Endothelial cell of umbilical vein (primary cell): ENCODE results near the gene DIPK1A. TPM values are rescaled to one million over a fixed set of nuclear protein-coding genes. Genes with fewer than 3 reads are reported as not detected.

ENCODE experiments used
- BruUV-seq: library from RNA; stranded (reverse); fragments of 400-500 nt; replicated peaks from 2 replicates; lab custom pipeline; 2021; lab: Mats Ljungman, UMichigan
- CTCF ChIA-PET: fragments of 300-600, 350-600 bp; sonication (Branson Sonifier 250); formaldehyde crosslinking; loops from one replicate; lab custom pipeline; 2021; ENCODE audit warnings: antibody characterized with exemption, inconsistent platforms; lab: Charles Lee
- POLR2A ChIA-PET: fragments of 300-600, 350-600 bp; sonication (Branson Sonifier 250); formaldehyde crosslinking; loops from one replicate; lab custom pipeline; 2021; ENCODE audit warnings: antibody characterized with exemption, inconsistent platforms; lab: Charles Lee
- DNase-seq: peaks from one replicate; pipeline ENCODE4 v3.0.0-alpha.2; 2011; ENCODE audit warnings: low read depth, low spot score
- FAIRE-seq: peaks from 2 replicates; lab custom pipeline; 2011; peaks lifted over from hg19 to GRCh38; lab: Jason Lieb, UNC
- H2AFZ ChIP-seq: 2 replicates; pipeline ENCODE4 v1.6.0; 2012; ENCODE audit warnings: low read depth, low read length, control low read depth, inconsistent platforms
- H3K27ac ChIP-seq: 2 replicates; pipeline ENCODE4 v1.5.1; 2011; ENCODE audit warnings: low read depth, mild to moderate bottlenecking, control low read depth, low read length, moderate library complexity; ENCODE audit not compliant: insufficient read depth
- H3K27me3 ChIP-seq, 2 experiments: 2 replicates each; pipeline versions ENCODE4 v1.6.0 to v1.6.1; 2011; ENCODE audit warnings: low read length in 2 of 2, mixed read lengths in 1 of 2; ENCODE audit not compliant: control insufficient read depth in 2 of 2, insufficient read depth in 2 of 2
- H3K36me3 ChIP-seq, 2 experiments: 2 replicates in 1 of 2; 3 replicates in 1 of 2; pipeline ENCODE4 v1.5.1; 2011; ENCODE audit warnings: low read length in 2 of 2, mild to moderate bottlenecking in 1 of 2, moderate library complexity in 1 of 2; ENCODE audit not compliant: control insufficient read depth in 2 of 2, insufficient read depth in 2 of 2; ENCODE audit errors: extremely low read depth in 1 of 2
- H3K4me1 ChIP-seq: 3 replicates; pipeline ENCODE4 v1.5.1; 2011; ENCODE audit warnings: mild to moderate bottlenecking, low read length; ENCODE audit not compliant: control insufficient read depth, insufficient read depth; ENCODE audit errors: extremely low read depth
- H3K4me2 ChIP-seq: 2 replicates; pipeline ENCODE4 v1.6.1; 2011; ENCODE audit warnings: low read length, control low read depth, mixed read lengths; ENCODE audit not compliant: insufficient read depth
- H3K4me3 ChIP-seq, 3 experiments: fragments of 200-600 bp in 1 of 3; sonication (generic), shearing (Covaris generic) in 1 of 3; replicated peaks in 1 of 3; 2 replicates each; pipeline ENCODE4 v1.5.1; 2011 to 2016; ENCODE audit warnings: control low read depth in 3 of 3, low read length in 3 of 3, mild to moderate bottlenecking in 2 of 3, inconsistent platforms in 1 of 3, low read depth in 1 of 3, moderate library complexity in 1 of 3; ENCODE audit not compliant: insufficient read depth in 1 of 3
- H3K79me2 ChIP-seq: 2 replicates; pipeline ENCODE4 v1.6.0; 2012; ENCODE audit warnings: low read length, inconsistent platforms; ENCODE audit not compliant: control insufficient read depth, insufficient read depth
- H3K9ac ChIP-seq: replicated peaks from 2 replicates; pipeline ENCODE3; 2011; ENCODE audit warnings: low read length, control low read depth; ENCODE audit not compliant: insufficient read depth; ENCODE audit errors: extremely low read depth
- H3K9me1 ChIP-seq: replicated peaks from 3 replicates; pipeline ENCODE4 v1.6.0; 2011; ENCODE audit warnings: mild to moderate bottlenecking, low read length; ENCODE audit not compliant: control insufficient read depth, insufficient read depth; ENCODE audit errors: extremely low read depth
- H3K9me3 ChIP-seq: replicated peaks from 2 replicates; pipeline ENCODE4 v1.5.1; 2012; ENCODE audit warnings: low read length, inconsistent platforms; ENCODE audit not compliant: control insufficient read depth, insufficient read depth
- H4K20me1 ChIP-seq: replicated peaks from 2 replicates; pipeline ENCODE3; 2011; ENCODE audit warnings: mild to moderate bottlenecking, low read length; ENCODE audit not compliant: control insufficient read depth, insufficient read depth; ENCODE audit errors: extremely low read depth
- EZH2 ChIP-seq: IDR thresholded peaks from 2 replicates; pipeline ENCODE4 v1.6.1; 2012; ENCODE audit warnings: borderline replicate concordance, low read depth, mild to moderate bottlenecking, moderate library complexity, low read length, inconsistent platforms; ENCODE audit not compliant: severe bottlenecking
- GATA2 ChIP-seq: IDR thresholded peaks from 2 replicates; pipeline ENCODE4 v1.7.0; 2011; ENCODE audit warnings: low read depth, mild to moderate bottlenecking, moderate library complexity, mixed read lengths, low read length; ENCODE audit not compliant: insufficient read length, insufficient read depth
- MYC ChIP-seq: IDR thresholded peaks from one replicate; pipeline ENCODE4 v1.6.1; 2011; ENCODE audit warnings: mild to moderate bottlenecking, low read depth, low read length
- POLR2A ChIP-seq: IDR thresholded peaks from 2 replicates; pipeline ENCODE4 v1.6.1; 2012; ENCODE audit warnings: low read depth, mild to moderate bottlenecking, control low read depth, low read length
- dilution Hi-C: fragments of 300-500 bp; cut with MboI; formaldehyde crosslinking; loops from one replicate; pipeline ENCODE4 v1.15.0; 2019; ENCODE audit warnings: low sequenced_read_pairs; ENCODE audit not compliant: extremely low pct_ligation_motif_present
- intact Hi-C: fragments of 100-400 bp; cut with micrococcal nuclease; formaldehyde crosslinking; loops from one replicate; pipeline ENCODE4 v1.10.0; 2022
- polyA plus RNA-seq, 4 experiments: library from polyadenylated mRNA; depleted of rRNA in 3 of 4; stranded (reverse) in 3 of 4; unstranded in 1 of 4; fragments of >200 nt; gene quantifications; 2 replicates each; pipeline versions ENCODE4 v1.2.1 to v1.2.3, GENCODE V29; 2011 to 2012; ENCODE audit warnings: missing spikeins in 1 of 4
- total RNA-seq: library from RNA; stranded (reverse); gene quantifications from 2 replicates; pipeline ENCODE4 v1.2.3, GENCODE V29; 2021
- TF ChIP-seq, protein P1 (sequence below): IDR thresholded peaks from 2 replicates; pipeline ENCODE4 v1.6.1; 2011; ENCODE audit not compliant: insufficient read depth, insufficient read length
- TF ChIP-seq, protein P2 (sequence below), 2 donors: IDR thresholded peaks; 1 replicate in 1 of 2; 2 replicates in 1 of 2; pipeline ENCODE4 v1.5.1; 2011; ENCODE audit warnings: low read length in 2 of 2, mild to moderate bottlenecking in 2 of 2, moderate library complexity in 2 of 2, control low read depth in 1 of 2, inconsistent platforms in 1 of 2, low read depth in 1 of 2; ENCODE audit not compliant: insufficient read depth in 1 of 2; ENCODE audit errors: extremely low read depth in 1 of 2

Gene DIPK1A
- total and polyA plus RNA-seq, 2 donors (not counting 3 experiments of a cell fraction or from before 2014, with no cell fraction given), result 0.25 to 0.93 TPM

DNA sequence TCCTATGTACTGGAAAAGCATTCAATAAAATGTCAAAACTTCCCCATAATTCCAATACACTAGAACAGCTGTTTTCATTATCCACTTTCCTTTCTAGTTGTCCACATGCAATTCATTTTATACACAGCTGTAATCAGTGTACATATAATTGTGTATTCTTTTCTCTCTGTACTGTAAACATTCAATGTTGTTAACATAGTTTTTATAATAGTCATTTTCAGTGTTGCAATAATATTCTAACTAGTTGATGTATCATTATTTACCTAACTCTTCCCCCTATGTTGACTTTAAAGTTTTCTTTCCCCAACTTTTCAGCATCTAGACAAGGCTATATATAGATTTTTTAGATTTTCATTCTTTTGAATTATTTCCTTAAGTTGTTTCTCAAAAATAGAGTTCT is 44.4 kb downstream of the DIPK1A start:
- no peaks in the 10 kb centered on the region for H3K9me1 ChIP-seq
- H4K20me1 ChIP-seq, result no peaks in the 10 kb centered on the region
- H3K27ac ChIP-seq, result no peak overlapping the region
- no TSS peak for BruUV-seq
- TF ChIP-seq MYC (no peak), GATA2 (no peak), POLR2A (no peak)
- TF ChIP-seq, protein P1, sequence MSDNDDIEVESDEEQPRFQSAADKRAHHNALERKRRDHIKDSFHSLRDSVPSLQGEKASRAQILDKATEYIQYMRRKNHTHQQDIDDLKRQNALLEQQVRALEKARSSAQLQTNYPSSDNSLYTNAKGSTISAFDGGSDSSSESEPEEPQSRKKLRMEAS, result no peak
- TF ChIP-seq, protein P2, sequence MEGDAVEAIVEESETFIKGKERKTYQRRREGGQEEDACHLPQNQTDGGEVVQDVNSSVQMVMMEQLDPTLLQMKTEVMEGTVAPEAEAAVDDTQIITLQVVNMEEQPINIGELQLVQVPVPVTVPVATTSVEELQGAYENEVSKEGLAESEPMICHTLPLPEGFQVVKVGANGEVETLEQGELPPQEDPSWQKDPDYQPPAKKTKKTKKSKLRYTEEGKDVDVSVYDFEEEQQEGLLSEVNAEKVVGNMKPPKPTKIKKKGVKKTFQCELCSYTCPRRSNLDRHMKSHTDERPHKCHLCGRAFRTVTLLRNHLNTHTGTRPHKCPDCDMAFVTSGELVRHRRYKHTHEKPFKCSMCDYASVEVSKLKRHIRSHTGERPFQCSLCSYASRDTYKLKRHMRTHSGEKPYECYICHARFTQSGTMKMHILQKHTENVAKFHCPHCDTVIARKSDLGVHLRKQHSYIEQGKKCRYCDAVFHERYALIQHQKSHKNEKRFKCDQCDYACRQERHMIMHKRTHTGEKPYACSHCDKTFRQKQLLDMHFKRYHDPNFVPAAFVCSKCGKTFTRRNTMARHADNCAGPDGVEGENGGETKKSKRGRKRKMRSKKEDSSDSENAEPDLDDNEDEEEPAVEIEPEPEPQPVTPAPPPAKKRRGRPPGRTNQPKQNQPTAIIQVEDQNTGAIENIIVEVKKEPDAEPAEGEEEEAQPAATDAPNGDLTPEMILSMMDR (IDR thresholded peaks at IDR 0.05; ENCODE audit: extremely low read depth in 1 of 2, insufficient read depth in 1 of 2, low read depth in 1 of 2, low read length in 2 of 2), result no peak
- no peak overlapping the region for H3K9ac ChIP-seq
- H3K9me3 ChIP-seq, result no peaks in the 10 kb centered on the region
- no peak overlapping the region for H3K4me2 ChIP-seq
- no peak for DNase-seq
- POLR2A ChIA-PET, result no interaction called here
- dilution Hi-C loops, result no loop called here
- FAIRE-seq, result no peak
- H3K4me3 ChIP-seq, result no peak overlapping the region
- no peaks in the 10 kb centered on the region for H3K4me1 ChIP-seq
- peaks cover 7 to 11% of the 10 kb centered on the region in 2 experiments for H3K27me3 ChIP-seq
- no peaks in the 10 kb centered on the region for H3K36me3 ChIP-seq
- intact Hi-C loops, result no loop called here
- H2AFZ ChIP-seq, result no peak overlapping the region
- no peaks in the 10 kb centered on the region for H3K79me2 ChIP-seq
- CTCF ChIA-PET, result no interaction called here

DNA sequence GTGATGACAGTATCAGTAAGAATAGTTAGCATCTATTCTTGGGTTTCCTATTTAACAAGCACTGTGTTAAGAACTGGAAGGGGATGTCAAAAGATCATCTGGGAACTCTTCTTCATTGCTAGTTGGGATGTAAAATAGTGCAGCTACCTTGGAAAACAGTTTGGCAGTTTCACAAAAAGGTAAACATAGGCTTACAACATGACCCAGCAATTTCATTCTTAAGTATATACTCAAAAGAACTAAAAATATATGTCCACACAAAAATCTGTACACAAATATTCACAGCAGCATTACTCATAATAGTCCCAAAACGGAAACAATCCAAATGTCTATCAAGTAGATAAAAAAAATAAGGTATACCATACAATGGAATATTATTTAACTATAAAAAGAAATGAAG is 45.7 kb downstream of the DIPK1A start:
- Histone ChIP-seq H3K79me2 (no peaks in the 10 kb centered on the region), H2AFZ (no peak overlapping the region), H3K4me3 (no peak overlapping the region), H3K27ac (no peak overlapping the region), H3K4me1 (no peaks in the 10 kb centered on the region), H3K9me3 (no peaks in the 10 kb centered on the region), H3K36me3 (no peaks in the 10 kb centered on the region), H3K9me1 (no peaks in the 10 kb centered on the region), H3K9ac (no peak overlapping the region), H4K20me1 (no peaks in the 10 kb centered on the region), H3K4me2 (no peak overlapping the region), H3K27me3 (peaks cover 2 to 6% of the 10 kb centered on the region in 2 experiments)
- DNase-seq, result no peak
- ChIA-PET POLR2A (no interaction called here), CTCF (no interaction called here)
- TF ChIP-seq, protein P1, result no peak
- TF ChIP-seq EZH2, result no peak
- BruUV-seq, result no TSS peak
- intact Hi-C loops, result no loop called here
- dilution Hi-C loops, result no loop called here
- no peak for FAIRE-seq
